GM18499 (cell line): ENCODE measurements around the gene RASGRF1.

Experiments
- ATAC-seq: cut with Tn5 transposase; IDR thresholded peaks from one replicate; pipeline ENCODE4 v1.9.1; 2021; ENCODE audit warnings: moderate number of reproducible peaks; ENCODE audit not compliant: insufficient read depth, unreplicated experiment

Gene RASGRF1

GRCh38 chr15:78921940-78922339 lies 168.6 kb downstream of the RASGRF1 start:
- ATAC-seq: no peak

GRCh38 chr15:78921517-78921916 lies 169.1 kb downstream of the RASGRF1 start:
- ATAC-seq: no peak

GRCh38 chr15:78917888-78918287 lies 172.7 kb downstream of the RASGRF1 start:
- ATAC-seq: no peak

- no peak for ATAC-seq
These were observed 174.5 kb downstream of the RASGRF1 start for GRCh38 chr15:78916088-78916487.

GRCh38 chr15:78915341-78916087 lies 175.1 kb downstream of the RASGRF1 start:
- ATAC-seq: no peak

- ATAC-seq: no peak
These were observed 176.4 kb downstream of the RASGRF1 start for GRCh38 chr15:78914027-78914764.

- no peak for ATAC-seq
These were observed 177.6 kb downstream of the RASGRF1 start for GRCh38 chr15:78913012-78913411.

GRCh38 chr15:78912316-78912715 lies 178.3 kb downstream of the RASGRF1 start:
- ATAC-seq: no peak

- ATAC-seq: no peak
These were observed 180.3 kb downstream of the RASGRF1 start for GRCh38 chr15:78910271-78910670.
